ENCODE results near the gene MPG.
"Not testable (repeated sequence)": the region's sequence is repeated elsewhere in the genome, so short reads cannot be mapped to it uniquely, and the experiment has no call there.

Gene MPG

DNA sequence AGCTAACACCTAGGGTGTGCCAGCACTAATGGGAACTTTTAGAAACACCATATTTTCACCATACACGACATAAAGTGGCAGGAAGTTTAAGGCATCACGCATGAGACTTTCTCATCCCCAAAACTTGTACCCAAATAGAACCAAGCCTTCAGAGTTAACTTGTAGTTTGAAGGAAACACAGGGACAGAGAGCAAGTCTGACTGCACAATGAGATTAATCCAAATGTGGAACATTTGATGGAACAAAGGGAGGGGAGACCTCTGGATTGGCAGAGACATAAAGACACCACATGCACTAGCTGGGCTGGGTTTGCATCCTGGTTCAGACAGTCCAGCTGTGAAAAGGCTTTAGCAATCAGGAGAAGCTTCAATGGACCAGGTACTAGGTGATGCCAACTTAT is 36.3 kb downstream of the MPG start:
- DNase-seq: no peak

DNA sequence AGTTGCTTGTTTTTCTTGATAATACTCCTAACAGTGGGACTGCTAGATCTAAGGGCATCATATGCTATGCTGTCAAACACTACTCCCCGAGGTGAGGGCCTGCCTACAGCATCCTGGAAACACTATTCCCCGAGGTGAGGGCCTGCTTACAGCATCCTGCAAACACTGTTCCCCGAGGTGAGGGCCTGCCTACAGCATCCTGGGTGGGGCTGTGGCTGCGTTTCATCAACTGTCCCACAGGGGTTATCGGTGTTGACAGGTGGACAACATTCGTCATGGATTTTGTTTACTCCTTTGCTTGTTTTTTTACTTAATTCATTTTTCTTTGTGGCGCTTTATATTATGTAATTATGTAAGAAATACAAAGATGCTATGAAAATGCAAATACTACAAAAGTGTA is 38.0 kb downstream of the MPG start:
- no peak for DNase-seq

DNA sequence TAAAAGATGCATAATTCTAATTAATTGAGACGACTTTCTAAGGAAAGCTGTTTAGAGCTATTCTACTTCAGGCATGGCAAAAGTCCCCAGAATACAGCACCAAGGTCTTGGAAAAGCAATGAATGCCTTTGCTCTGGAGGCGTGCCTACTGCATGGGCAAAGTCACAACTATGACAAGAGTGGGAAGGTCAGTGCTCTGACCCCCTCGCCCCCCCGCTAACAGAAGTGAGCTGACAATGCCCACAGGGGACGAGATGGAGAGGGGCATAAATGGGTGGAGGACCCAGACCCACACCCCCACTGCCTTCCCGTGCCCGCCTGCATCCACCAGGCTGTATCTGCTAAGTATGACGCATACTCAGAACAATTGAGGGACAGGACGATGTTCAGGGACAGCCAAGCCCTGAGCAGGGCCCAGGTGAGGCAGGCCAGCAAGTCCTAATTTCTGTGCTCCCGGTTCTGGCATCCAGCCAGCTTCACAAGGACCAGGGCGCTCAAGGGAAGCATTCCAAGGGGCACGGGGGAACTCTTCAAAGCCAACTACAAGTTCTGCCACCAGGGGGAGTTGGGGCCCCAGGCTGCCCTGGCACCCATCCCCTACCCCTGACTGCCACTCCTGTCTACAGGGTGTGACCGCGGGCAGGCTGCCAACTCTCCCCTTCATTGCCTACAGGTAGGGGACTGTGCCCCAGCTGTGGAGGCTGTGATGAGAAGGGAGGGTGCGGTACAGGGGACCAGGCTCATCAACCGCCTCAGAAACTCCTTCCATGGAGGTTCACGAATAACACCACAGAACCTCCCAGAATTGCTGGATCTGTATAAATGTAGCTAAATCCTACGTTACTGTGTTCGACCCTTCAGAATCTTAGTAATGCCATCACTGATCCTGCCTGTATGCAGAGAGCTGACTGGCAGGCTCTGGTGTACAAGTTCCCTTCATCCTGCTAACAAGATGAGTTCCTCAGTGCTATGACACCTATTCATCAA is 39.6 kb downstream of the MPG start:
- DNase-seq: peak; percentile 24

- no peak for DNase-seq
These were observed 40.8 kb downstream of the MPG start for GRCh38 chr16:118857-119256.

- no peak for DNase-seq
These were observed 41.3 kb downstream of the MPG start for GRCh38 chr16:119295-119694.

DNA sequence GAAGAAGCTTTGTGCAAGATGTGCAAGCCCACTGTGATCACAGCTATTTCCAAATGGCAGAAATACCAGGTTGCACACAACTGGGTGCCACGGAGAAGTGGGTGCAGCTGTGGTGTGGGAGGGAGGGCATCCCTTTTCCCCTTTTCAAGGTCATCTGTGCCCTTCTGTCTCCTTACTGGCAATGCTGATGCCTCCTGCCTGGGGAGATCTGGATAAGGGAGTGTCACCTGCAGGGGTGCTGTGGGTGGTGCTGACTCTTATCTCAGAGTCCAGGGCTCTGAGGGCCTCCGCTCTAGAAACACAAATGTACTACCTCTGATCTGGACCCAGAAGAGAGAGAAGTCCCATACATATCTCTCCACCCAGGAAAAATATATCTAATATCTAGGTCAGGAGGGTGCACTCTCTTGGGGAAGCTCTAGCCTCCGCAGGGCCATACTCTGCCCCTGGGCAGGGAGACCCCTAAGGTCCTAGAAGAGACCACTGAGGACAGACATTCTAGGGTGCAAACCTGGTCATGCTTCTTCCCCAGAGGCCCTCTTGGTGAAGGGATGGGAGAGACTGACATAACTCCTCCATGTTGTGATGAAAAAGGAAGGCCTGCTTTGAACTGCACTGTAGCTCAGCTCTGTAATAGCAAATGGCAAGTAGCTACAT is 41.9 kb downstream of the MPG start:
- DNase-seq: no peak

- DNase-seq: no peak
These were observed 42.7 kb downstream of the MPG start for GRCh38 chr16:120756-121155.

DNA sequence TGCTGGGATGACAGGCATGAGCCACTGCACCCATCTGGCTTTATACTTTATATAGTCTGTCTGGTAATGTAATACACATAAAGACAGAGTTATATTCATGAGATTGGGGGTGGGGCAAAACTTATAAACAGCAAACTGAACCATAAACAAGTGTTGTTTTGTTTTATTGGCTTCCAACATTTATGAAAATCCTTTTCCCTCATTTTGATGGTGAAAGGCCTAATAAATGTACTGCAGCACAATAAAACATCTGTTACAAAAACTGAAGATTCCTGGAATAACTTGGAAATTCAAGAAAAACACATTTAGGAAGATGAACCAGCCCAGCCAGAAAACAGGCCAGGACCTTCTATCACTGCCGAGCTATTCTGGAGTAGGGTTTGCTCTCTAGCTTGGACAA is 44.3 kb downstream of the MPG start:
- no peak for DNase-seq

DNA sequence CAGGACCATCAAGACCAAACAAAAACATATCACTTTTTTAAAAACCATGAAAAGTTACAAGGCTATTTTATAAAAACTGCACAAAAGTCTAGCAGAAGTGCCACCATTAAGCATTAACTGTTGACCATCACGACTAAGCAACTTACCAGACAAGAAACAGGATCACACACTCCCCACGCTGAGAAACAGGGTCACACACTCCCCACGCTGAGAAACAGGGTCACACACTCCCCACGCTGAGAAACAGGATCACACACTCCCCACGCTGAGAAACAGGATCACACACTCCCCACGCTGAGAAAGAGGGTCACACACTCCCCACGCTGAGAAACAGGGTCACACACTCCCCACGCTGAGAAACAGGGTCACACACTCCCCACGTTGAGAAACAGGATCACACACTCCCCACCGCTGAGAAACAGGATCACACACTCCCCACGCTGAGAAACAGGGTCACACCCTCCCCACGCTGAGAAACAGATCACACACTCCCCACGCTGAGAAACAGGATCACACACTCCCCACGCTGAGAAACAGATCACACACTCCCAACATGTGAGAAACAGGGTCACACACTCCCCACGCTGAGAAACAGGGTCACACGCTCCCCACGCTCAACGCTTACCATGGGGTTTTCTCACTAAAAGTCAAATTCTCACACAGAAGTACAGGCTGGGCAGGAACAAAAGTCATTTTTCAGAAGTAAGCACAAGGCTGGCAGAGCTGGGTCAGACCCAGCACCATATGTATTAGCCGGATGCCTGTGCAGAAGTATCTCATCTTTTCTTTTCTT is 45.7 kb downstream of the MPG start:
- not testable (repeated sequence) for DNase-seq

DNA sequence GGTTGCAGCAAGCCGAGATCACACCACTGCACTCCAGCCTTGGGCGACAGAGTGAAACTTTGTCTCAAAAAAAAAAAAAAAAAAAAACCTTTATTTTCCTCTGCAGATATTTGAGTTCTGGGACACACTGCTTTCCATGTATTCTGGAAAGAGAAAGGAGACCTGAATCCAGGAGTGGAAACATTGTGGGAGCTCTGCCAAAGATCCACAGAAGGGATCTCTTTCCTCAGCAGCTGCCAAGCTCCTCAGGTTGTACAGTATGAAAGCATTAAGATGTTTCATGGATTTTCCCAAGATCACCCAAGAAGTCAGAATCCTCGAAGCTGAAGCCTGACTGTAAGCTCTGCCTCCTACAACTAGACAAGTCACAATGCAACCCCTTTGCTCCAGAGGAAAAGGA is 47.0 kb downstream of the MPG start:
- DNase-seq: no peak

DNA sequence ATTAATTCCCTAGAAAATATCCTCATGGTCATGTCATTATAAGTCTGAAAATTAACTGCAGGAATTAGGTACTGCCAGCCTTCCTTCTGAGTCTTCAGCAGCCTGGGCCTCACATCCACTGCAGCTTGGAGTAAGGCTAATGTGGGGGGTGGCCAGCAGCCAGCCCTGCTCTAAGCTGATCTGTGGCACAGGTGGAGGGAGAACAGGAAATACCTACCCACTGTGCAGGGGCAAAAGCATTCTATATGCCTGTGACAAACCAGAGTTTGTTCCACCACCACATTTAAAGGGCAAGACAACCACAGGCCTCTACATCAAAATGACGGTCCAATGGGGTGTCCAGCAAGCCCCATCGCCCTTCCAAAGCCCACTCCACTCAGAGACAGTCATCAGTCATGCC is 51.0 kb downstream of the MPG start:
- no peak for DNase-seq

- DNase-seq: no peak
These were observed 52.6 kb downstream of the MPG start for GRCh38 chr16:130533-131173.

GRCh38 chr16:132120-132519 is 54.1 kb downstream of the MPG start:
- no peak for DNase-seq

DNA sequence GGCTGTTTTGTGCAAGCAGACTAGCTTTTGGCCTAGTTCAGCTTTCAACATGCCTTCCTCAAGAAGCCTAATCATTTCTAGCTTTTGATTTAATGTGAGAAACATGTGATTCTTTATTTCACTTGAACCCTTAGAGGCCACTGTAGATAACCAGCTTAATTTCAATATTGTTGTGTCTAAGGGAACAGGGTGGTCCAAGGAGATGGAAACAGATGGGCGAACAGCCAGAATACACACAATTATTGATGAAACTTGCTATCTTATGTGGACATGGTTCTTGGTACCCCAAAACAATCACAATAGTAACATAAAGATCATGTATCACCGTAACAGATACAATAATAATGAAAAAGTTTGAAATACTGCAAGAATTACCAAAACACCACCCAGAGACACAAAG is 55.7 kb downstream of the MPG start:
- DNase-seq: no peak
